ENCODE data around the gene RCBTB2.

RCBTB2 gene

GRCh38 chr13:48443442-48444208, 89.3 kb downstream of the RCBTB2 start:
- no peak for TF ChIP-seq Cebpa-rat (IDR thresholded peaks at IDR 0.05)
- Histone ChIP-seq H3K4me2 (no peak overlapping the region), H3K9ac (no peak overlapping the region), H3K27ac (no peak overlapping the region), H3K36me3 (peaks cover 55% of the 10 kb centered on the region), H3K4me3 (no peak overlapping the region), H3K27me3 (no peaks in the 10 kb centered on the region), H4K20me1 (no peaks in the 10 kb centered on the region), H3K4me1 (no peaks in the 10 kb centered on the region), H3K9me3 (peaks cover 13% of the 10 kb centered on the region; the same call in 1 of the 2 replicates)
